ENCODE measurements around the gene IFI27. TPM values are rescaled to one million over a fixed set of nuclear protein-coding genes. Genes with fewer than 3 reads are reported as not detected.

IFI27 gene
- total and polyA plus RNA-seq, 9 of the 15 experiments (the other 6 are each of a cell fraction or from before 2014, with no cell fraction given) = 0.19 to 3.4 (median 1.4) TPM; not detected in 1

- no peak overlapping the region for H3K27ac ChIP-seq (ENCODE audit: extremely low read depth, low read depth, low read length)
- no peak overlapping the region for H3K4me2 ChIP-seq (ENCODE audit: insufficient read depth, low read length)
- FAIRE-seq = no peak
- no peaks in the 10 kb centered on the region for H4K20me1 ChIP-seq (replicated peaks; ENCODE audit: control insufficient read depth, insufficient read depth, low read length)
- in situ Hi-C loops (cut with MboI) (no loop called here), intact Hi-C loops (cut with micrococcal nuclease) (no loop called here)
- no peak for DNase-seq (ENCODE audit: extremely low read depth in 1 of 4, low spot score in 3 of 4)
- no peak overlapping the region for H3K9ac ChIP-seq (ENCODE audit: insufficient read depth in 1 of 2, low read depth in 2 of 2, low read length in 2 of 2)
- no peaks in the 10 kb centered on the region for H3K79me2 ChIP-seq (ENCODE audit: control insufficient read depth, insufficient read depth, low read length)
- ChIA-PET POLR2A (interaction anchor here (0.6 kb wide), 1 partner anchor 21 kb away, joined by 3 read pairs; no protein-coding TSS in a partner anchor), CTCF (ENCODE audit: low intra/inter-chr PET ratio) (interaction anchor here (0.6 kb wide), 1 partner anchor 189 kb away, joined by 3 read pairs; no protein-coding TSS in a partner anchor)
- BruUV-seq (replicated peaks) = no TSS peak
- H3K27me3 ChIP-seq (ENCODE audit: control insufficient read depth in 2 of 2, insufficient read depth in 2 of 2, low read length in 2 of 2) = peaks cover 0 to 15% of the 10 kb centered on the region in 2 experiments; a peak in 2 of 5 replicates
- no peak overlapping the region for H2AFZ ChIP-seq (ENCODE audit: low read depth, low read length)
- no peak for ATAC-seq
- 10% methylated on average over 2 of the region's 3 CpGs for WGBS (ENCODE audit: insufficient coverage, low coverage, missing lambda C conversion rate)
- H3K9me3 ChIP-seq (replicated peaks; ENCODE audit: control insufficient read depth, insufficient read depth, low read depth, low read length) = no peaks in the 10 kb centered on the region
- H3K4me3 ChIP-seq = no peak overlapping the region
- no peaks in the 10 kb centered on the region for H3K4me1 ChIP-seq (replicated peaks in 1 of 2; ENCODE audit: control insufficient read depth in 2 of 2, insufficient read depth in 2 of 2, low read length in 2 of 2)
- H3K9me1 ChIP-seq (ENCODE audit: control insufficient read depth, insufficient read depth, low read length) = no peaks in the 10 kb centered on the region
- no peaks in the 10 kb centered on the region for H3K36me3 ChIP-seq (ENCODE audit: control insufficient read depth, insufficient read depth, low read length)
- no peak for TF ChIP-seq ZNF124 (CRISPR knock-in tag; IDR thresholded peaks at IDR 0.05)
- no peak for TF ChIP-seq ATF3 (IDR thresholded peaks at IDR 0.05)
- TF ChIP-seq ATF3 (CRISPR knock-in tag; conservative IDR thresholded peaks at IDR 0.05) = no peak
- TF ChIP-seq, protein P1, sequence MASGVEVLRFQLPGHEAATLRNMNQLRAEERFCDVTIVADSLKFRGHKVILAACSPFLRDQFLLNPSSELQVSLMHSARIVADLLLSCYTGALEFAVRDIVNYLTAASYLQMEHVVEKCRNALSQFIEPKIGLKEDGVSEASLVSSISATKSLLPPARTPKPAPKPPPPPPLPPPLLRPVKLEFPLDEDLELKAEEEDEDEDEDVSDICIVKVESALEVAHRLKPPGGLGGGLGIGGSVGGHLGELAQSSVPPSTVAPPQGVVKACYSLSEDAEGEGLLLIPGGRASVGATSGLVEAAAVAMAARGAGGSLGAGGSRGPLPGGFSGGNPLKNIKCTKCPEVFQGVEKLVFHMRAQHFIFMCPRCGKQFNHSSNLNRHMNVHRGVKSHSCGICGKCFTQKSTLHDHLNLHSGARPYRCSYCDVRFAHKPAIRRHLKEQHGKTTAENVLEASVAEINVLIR (CRISPR knock-in tag; IDR thresholded peaks at IDR 0.05) = no peak
- no peak for TF ChIP-seq NR3C1 (CRISPR knock-in tag; IDR thresholded peaks at IDR 0.05)
- TF ChIP-seq, protein P2, sequence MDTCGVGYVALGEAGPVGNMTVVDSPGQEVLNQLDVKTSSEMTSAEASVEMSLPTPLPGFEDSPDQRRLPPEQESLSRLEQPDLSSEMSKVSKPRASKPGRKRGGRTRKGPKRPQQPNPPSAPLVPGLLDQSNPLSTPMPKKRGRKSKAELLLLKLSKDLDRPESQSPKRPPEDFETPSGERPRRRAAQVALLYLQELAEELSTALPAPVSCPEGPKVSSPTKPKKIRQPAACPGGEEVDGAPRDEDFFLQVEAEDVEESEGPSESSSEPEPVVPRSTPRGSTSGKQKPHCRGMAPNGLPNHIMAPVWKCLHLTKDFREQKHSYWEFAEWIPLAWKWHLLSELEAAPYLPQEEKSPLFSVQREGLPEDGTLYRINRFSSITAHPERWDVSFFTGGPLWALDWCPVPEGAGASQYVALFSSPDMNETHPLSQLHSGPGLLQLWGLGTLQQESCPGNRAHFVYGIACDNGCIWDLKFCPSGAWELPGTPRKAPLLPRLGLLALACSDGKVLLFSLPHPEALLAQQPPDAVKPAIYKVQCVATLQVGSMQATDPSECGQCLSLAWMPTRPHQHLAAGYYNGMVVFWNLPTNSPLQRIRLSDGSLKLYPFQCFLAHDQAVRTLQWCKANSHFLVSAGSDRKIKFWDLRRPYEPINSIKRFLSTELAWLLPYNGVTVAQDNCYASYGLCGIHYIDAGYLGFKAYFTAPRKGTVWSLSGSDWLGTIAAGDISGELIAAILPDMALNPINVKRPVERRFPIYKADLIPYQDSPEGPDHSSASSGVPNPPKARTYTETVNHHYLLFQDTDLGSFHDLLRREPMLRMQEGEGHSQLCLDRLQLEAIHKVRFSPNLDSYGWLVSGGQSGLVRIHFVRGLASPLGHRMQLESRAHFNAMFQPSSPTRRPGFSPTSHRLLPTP (IDR thresholded peaks at IDR 0.05; ENCODE audit: borderline replicate concordance, extremely low read depth, insufficient read length) = no peak
- TF ChIP-seq NR2F6 (CRISPR knock-in tag; IDR thresholded peaks at IDR 0.05) = no peak
- no peak for TF ChIP-seq ZNF586 (CRISPR knock-in tag; conservative IDR thresholded peaks at IDR 0.05)
- TF ChIP-seq, protein P3, sequence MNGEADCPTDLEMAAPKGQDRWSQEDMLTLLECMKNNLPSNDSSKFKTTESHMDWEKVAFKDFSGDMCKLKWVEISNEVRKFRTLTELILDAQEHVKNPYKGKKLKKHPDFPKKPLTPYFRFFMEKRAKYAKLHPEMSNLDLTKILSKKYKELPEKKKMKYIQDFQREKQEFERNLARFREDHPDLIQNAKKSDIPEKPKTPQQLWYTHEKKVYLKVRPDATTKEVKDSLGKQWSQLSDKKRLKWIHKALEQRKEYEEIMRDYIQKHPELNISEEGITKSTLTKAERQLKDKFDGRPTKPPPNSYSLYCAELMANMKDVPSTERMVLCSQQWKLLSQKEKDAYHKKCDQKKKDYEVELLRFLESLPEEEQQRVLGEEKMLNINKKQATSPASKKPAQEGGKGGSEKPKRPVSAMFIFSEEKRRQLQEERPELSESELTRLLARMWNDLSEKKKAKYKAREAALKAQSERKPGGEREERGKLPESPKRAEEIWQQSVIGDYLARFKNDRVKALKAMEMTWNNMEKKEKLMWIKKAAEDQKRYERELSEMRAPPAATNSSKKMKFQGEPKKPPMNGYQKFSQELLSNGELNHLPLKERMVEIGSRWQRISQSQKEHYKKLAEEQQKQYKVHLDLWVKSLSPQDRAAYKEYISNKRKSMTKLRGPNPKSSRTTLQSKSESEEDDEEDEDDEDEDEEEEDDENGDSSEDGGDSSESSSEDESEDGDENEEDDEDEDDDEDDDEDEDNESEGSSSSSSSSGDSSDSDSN (IDR thresholded peaks at IDR 0.05; ENCODE audit: borderline replicate concordance in 1 of 2, low read depth in 2 of 2, low read length in 2 of 2) = no peak
- TF ChIP-seq CREM (IDR thresholded peaks at IDR 0.05; ENCODE audit: low read depth) = no peak
- no peak for TF ChIP-seq E2F1 (CRISPR knock-in tag; IDR thresholded peaks at IDR 0.05)
These were observed 31.7 kb downstream of the IFI27 start for GRCh38 chr14:94142247-94142646.
